Stimulated activated naive CD4-positive, alpha-beta T cell (primary cell): ENCODE measurements around the gene CCDC88A.
"Not testable (repeated sequence)": the region's sequence is repeated elsewhere in the genome, so short reads cannot be mapped to it uniquely, and the experiment has no call there.

Experiments
- DNase-seq, 6 experiments: peaks; one replicate each; lab custom pipeline; 2025; lab: John Stamatoyannopoulos, UW

CCDC88A gene, protein sequence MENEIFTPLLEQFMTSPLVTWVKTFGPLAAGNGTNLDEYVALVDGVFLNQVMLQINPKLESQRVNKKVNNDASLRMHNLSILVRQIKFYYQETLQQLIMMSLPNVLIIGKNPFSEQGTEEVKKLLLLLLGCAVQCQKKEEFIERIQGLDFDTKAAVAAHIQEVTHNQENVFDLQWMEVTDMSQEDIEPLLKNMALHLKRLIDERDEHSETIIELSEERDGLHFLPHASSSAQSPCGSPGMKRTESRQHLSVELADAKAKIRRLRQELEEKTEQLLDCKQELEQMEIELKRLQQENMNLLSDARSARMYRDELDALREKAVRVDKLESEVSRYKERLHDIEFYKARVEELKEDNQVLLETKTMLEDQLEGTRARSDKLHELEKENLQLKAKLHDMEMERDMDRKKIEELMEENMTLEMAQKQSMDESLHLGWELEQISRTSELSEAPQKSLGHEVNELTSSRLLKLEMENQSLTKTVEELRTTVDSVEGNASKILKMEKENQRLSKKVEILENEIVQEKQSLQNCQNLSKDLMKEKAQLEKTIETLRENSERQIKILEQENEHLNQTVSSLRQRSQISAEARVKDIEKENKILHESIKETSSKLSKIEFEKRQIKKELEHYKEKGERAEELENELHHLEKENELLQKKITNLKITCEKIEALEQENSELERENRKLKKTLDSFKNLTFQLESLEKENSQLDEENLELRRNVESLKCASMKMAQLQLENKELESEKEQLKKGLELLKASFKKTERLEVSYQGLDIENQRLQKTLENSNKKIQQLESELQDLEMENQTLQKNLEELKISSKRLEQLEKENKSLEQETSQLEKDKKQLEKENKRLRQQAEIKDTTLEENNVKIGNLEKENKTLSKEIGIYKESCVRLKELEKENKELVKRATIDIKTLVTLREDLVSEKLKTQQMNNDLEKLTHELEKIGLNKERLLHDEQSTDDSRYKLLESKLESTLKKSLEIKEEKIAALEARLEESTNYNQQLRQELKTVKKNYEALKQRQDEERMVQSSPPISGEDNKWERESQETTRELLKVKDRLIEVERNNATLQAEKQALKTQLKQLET (N-terminal part only)

DNA sequence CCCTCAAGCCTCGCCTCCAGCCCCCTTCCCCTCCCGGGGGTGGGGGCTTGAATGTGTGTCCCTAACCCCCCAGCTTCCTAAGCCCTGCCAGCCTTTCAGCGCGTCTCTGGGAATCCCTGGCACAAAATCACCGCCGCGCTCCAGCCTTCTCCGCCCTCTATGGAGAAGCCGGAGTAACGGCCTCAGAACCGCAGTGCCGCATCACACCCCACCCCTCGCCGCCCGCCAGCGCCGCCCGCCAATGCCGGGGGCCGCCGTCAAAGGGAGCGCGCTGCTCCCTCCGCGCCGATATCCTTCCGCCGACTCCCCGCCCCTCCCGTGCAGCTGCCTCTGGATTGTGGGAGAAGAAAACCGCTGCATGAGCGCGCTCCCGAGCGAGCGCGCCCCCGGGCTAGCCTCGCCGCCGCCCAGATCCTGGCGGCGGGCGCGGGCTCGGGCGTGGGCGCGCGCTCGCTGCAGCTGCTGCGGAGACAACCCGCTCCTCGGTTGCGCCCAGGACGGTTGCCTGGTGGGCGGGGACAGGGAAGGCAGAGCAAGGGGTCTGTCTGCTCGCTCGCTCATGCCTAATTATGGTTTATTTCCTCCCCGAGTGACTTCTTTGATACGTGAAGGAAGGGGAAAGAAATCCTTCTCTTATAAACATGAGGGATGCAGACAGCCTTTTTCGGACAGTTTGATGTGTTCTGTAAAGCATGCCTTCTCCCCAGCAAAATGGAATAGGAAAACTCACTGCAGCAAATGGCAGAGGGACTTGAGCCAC lies at the start of gene CCDC88A:
TSS of gene CCDC88A (minus strand) at position 178 of the 760 bp plus-strand sequence. CDS start 777 bp downstream, outside the sequence.
- peak; percentile 69 to 84 (median 82) for DNase-seq

DNA sequence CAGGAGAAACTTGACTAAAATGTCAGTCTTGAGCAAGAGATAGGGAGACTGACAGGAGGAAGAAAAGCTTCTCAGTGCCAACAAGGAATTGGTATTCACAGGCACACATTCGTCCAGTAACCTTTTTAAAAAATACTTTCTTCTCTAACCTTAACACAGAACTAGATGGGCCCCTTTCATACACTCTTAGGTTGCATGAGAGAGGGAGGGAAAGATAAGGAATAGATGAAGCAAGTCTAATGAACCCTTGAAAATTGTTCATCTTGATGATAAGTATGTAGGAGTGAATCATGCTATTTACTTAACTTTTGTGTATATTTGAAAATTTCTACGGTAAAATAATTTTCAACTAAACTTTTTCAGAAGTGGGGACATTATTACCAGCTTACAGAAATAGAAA lies 42.0 kb upstream of the CCDC88A start:
- no peak for DNase-seq

DNA sequence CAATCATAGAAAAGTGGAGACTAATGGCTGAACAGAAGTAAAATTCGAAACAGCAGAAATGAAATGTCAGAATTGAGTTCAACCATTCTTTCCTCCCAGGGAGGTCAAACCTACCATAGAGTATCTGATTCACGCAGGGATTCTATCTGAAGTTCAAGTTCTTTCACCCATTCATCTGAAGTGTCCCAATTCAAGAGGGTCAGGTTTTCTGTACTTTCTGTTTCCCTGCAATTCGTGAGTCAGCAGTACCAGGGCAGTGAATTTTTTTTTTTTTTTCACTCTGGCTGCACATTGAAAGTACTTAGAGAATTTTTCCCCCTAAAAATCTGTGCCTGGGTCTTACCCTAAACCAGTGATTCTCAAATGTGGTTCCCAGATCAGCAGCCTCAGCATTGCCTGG lies 40.9 kb upstream of the CCDC88A start:
- DNase-seq: no peak

DNA sequence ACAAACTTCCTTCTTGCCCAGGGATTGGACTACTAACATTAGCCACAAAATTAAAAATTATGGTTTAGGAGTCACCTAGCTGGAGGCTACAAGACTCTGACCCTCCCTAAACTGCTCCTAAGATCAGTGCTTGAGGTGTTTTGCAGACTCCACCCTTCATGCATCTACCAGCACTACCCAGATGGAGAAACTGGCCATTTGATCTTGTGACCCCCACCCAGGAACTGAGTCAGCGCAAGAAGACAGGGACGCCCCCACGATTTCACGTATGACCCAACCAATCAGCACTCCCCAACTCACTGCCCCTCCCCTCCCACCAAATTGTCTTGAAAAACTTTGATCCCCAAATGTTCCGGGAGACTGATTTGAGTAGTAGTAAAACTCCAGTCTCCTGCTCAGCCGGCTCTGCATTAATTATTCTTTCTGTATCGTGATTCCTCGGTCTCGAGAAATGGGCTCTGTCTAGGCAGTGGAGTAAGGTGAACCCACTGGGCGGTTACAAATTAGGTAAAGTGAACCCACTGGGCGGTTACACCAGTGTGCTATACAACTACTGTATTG lies 40.1 kb upstream of the CCDC88A start:
- no peak for DNase-seq

DNA sequence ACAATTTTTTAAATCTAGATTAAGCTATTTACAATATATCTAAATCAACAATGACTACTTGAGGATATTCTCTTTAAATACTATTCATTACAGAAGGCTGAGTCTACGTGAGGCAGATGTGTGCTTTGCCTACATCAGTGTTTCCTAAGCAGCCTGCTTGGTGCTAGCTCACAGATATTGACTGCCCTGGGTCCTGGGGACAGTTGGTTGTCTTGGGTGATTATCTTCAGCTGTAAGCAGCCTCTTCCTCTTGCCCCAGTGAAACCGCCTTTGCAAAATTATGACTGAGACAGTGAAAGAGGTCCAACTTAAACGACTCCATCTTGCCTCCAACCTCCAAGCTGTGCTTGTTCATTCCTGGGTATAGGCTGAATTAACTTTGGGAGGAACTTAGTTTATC lies 39.6 kb upstream of the CCDC88A start:
- no peak for DNase-seq

DNA sequence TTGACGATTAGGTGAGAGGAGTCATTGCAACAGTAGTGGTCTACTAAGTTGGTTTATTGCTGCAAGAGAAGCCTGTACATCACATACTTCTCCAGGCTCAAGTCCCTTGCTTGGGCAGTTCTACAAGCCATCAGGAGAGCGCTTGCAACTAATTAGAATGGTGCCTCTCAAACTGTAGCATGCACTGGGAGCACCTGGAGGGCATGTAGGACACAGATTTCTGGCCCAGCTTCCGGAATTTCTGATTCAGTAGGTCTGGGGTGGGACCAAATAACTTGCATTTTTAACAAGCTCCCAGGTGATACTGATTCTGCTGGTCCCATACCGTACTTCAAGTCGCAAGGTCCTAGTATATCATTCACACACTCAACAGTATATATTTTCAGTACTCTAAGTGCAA lies 34.5 kb upstream of the CCDC88A start:
- no peak for DNase-seq

DNA sequence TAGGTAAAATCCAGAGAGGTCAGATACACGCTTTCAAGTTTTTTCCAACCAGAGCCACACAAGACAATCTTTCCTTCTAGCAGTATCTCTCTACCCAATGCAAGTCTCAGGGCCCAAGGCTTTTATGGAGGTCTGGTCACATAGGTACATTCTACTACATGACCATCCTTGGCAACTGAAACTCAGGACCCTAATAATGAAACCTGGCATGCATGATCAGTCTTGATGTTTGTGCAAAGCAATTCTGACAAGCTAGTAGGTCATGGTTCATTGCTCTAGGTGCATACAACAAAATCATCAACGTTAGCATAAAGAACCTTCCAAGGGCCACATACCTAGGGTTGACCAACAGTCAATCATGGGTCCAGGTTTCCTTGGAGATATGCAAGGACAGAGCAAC lies 33.2 kb upstream of the CCDC88A start:
- no peak for DNase-seq

DNA sequence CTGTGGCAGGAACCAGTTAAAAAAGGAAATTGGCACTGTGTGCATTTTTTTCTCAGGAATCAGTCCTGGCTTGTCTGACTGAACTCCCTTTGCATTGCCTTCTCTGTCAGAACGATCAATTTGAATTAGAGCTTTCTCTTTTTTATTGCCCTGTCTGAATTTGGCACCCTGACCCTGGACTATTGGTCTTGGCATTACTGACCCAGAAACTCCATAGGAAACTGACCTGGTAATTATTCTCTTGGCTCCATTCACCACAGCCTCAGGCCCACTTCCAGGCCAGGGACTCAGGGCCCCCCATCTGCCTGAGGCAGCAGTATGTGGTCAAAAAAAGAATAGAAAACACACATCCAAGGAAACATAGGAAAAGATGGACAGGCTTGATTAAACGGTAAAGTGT lies 32.0 kb upstream of the CCDC88A start:
- no peak for DNase-seq

DNA sequence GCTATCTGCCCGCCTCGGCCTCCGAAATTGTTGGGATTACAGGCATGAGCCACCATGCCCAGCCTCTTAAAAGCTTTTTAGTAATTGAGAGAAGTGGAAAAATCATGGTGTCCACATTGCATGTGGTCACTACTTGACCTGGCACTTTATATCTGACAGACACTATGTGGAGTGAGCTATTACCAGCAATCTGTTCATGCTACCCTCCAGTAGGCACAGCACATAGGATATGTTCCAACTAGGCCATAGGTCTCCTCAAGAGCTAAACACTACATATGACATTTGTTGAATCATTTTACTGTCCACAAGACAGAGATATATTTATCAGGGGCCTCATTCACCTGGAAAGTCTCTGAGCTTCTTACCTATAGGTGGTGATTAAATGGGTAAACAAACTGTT lies 30.4 kb upstream of the CCDC88A start:
- not testable (repeated sequence) for DNase-seq

DNA sequence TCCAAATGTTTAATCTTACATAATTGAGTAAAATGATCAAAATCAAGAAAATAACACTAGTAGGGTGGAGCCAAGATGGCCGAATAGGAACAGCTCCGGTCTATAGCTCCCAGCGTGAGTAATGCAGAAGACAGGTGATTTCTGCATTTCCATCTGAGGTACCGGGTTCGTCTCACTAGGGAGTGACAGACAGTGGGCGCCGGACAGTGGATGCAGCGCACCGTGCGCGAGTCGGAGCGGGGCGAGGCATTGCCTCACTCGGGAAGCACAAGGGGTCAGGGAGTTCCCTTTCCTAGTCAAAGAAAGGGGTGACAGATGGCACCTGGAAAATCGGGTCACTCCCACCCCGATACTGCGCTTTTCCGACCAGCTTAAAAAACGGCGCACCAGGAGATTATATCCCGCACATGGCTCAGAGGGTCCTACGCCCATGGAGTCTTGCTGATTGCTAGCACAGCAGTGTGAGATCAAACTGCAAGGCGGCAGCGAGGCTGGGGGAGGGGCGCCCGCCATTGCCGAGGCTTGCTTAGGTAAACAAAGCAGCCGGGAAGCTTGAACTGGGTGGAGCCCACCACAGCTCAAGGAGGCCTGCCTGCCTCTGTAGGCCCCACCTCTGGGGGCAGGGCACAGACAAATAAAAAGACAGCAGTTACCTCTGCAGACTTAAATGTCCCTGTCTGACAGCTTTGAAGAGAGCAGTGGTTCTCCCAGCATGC lies 22.5 kb upstream of the CCDC88A start:
- DNase-seq: not testable (repeated sequence)

DNA sequence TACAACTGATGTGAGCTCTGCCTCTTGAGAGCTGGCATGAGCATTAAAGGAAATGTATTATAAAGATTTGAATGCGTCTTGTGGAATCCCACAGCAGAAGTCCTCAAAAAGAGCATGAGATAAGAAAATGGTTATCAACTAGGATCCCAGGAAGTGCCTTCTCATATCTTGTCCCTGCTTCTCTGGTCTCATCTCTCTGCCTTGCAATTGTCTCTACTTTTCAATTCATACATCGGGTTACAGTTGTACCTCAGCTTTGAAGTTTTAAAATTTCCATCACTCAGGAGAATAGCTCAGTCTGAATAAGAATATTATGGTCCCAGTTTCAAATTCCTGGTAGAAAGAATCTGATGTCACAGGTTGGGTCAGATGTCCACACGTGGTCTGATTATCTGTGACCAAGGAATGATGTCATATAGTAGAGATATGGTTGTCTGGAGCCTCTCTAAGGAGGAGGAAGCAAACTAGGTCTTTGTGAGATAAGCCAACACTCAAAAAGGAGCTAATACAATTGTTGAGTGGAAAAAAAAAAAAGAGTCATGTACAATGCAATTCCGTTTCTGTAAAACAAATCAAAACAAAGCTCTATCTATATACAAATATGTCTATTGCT lies 21.7 kb upstream of the CCDC88A start:
- no peak for DNase-seq

DNA sequence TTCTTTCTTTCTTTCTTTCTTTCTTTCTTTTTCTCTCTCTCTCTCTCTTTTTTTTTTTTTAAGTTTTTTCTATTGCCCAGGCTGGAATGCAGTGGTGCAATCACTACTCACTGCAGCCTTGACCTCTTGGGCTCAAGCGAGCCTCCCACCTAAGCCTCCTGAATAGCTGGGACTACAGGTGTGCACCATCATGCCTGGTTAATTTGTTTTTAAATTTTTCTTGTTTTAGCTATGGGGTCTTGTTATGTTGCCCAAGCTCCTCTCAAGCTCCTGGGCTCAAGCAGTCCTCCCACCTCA lies 19.4 kb upstream of the CCDC88A start:
- no peak for DNase-seq

DNA sequence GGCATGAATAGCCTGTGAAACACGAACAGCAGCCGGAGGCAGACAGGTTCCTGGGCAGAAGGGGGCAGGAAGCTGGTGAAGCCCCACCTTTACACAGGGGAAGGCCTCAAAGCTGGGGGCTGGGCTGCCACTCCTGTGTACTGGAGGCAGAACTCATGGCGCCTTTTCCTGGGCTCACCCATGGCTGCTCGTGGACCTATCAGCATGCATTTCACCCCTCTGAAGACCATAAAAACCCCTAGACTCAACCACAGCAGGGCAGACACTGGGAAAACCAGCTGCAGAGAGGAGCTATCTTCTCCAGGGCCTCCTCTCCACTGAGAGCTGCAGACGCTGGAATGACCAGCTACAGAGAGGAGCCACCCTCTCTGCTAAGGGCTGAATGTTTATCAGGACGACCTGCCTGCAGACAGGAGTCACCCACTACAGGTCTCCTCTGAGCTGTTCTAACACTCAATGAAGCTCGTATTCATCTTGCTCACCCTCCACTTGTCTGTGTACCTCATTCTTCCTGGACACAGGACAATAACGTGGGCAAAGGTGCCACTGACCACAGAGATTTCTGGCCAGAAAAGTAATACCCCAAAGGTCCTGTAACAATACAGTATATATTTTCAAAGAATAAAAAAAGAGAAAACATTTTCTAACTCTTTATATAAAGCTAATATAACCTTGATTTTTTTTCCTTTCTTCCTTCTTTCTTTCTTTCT lies 18.9 kb upstream of the CCDC88A start:
- DNase-seq: no peak

DNA sequence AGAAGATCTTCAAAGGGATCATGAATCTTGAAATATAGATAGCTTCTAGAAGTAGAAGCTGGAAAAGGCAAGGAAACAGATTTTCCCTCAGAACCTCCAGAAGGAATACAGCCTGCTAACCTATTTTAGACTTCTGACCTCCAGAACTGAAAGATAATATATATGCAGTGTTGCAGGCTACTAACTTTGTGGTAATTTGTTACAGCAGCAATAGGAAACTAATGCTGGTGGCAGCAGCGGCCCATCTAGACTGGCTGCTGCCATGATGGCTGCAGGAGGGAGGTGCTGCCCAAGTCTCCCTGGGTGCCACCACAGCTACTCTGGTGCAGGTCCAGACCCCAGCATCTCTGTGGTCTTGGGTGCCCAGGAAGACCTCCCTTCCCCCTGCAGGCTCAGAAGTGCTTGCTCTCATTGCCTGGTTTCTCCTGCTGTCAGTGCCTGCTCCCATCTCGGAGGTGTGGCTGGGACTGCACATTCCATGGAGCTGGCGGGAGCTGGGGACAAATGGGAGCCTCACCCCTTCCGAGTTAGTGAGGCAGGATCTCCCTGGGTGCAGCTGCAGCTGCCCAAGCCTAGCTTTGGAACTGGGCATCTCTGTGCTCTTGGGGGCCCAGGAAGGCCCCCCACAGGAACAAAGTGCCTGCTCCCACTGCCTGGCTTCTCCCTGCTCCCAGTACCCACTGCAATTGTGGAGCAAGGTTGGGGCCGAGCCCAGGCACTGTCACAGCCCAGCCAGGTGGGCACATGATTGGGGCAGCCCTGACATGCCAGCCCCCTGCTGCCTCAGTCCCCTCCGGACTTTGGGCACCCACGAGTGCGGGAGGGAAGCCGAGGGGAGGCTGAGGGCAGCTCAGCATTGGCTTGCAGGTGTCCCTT lies 18.1 kb upstream of the CCDC88A start:
- no peak for DNase-seq

DNA sequence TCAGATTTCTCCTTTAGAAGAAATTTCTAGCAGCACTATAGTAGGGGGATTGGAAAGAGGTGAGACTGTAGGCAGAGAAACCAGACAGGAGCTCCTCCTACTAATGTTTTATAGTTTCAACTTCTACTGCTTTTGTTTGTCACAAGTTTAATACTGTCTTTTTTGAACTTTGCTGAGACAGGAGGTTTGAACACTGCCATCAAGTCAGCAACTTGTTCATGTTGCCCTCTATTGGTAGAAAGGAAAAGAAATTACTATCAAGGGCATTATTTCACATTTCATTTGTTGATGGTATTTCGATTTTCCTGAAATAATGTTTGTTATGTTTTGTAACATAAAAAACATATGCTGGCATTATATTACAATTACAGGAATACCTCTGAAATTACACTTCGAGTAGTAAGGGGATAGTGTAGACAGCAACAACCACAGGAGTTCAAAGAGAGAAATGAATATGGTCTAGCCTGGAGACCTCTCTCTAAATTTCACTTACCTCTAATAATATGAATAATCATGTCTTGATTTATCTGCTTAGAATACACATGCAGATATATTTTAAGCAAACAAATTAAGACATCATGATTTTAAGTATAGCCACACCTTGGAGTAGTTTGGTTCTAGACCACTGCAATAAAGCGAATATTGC lies 12.4 kb upstream of the CCDC88A start:
- peak in 3 of 6 experiments; percentile 4 to 44 (median 36) for DNase-seq

DNA sequence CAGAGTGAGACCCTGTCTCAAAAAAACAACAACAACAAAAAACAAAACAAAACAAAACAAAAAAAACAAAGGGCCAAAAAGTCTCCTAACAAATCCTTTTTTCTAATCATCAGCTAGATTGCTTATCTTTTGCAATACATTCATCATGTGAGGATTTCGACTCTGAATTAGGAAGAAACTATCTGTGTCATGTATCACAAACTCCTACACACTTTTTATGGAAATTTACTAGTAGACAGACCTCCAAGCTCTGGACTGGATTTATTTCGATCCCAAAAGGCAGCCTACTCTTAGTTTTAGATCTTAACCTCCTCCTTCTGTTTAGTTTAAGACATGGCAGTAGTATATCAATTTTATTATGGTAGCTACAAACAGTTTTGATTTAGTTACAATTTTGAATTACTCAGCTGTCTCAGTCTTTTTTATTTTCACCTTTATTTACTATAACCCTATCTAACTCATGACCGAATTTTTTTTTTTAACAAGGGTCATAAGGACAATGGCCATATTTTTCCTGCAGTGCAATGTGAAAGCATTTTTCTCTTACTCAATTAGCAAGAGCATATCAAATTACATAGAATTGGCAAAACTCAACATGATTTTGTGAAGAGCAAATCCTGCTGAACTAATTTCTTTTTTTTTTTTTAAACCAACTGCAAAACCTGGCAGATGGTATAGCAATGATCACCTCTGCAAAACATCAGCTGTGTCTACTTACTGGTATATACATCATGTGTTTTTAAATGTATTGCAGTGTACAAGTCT lies 10.7 kb upstream of the CCDC88A start:
- DNase-seq: no peak

DNA sequence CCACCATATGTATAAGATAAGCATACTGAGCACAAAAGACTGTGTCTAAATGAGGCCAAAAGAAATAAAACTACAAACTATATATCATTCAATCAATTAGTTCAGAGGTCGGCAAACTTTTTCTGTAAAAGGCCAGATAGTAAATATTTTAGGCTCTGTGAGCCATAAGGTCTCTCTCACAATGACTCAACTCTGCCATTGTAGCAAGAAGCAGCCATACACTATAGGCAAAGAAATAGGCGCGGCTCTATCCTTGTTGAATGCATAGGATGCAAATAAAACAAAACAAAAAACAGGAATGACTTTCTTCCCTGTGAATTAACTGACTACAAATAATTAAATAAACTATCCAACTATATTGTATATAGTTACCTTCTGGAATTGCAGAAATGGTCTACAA lies 8.6 kb upstream of the CCDC88A start:
- no peak for DNase-seq

DNA sequence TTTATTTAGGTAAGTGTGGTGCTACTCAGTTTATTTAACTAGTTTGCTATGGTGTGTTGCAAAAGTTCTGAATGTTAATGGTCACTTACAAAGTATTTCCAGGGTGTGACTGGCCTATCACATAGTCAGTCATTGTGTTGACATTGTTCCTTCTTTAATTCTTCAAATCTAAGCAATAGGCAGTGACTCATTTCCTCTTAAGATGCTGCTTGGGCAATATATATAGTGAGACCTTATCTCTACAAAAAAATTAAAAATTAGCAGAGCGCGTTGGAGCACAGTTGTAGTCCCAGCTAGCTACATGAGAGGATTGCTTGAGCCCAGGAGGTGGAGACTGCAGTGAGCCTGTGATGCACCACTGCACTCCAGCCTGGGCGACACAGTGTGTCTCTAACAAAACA lies 5.8 kb upstream of the CCDC88A start:
- DNase-seq: no peak
